Endothelial cell of umbilical vein (primary cell): ENCODE data around the gene RAB4A. TPM values are rescaled to one million over a fixed set of nuclear protein-coding genes. Genes with fewer than 3 reads are reported as not detected.

Source experiments
- BruUV-seq: library from RNA; stranded (reverse); fragments of 400-500 nt; replicated peaks from 2 replicates; lab custom pipeline; 2021; lab: Mats Ljungman, UMichigan
- CTCF ChIA-PET: fragments of 300-600, 350-600 bp; sonication (Branson Sonifier 250); formaldehyde crosslinking; loops from one replicate; lab custom pipeline; 2021; ENCODE audit warnings: antibody characterized with exemption, inconsistent platforms; lab: Charles Lee
- POLR2A ChIA-PET: fragments of 300-600, 350-600 bp; sonication (Branson Sonifier 250); formaldehyde crosslinking; loops from one replicate; lab custom pipeline; 2021; ENCODE audit warnings: antibody characterized with exemption, inconsistent platforms; lab: Charles Lee
- DNase-seq: peaks from one replicate; pipeline ENCODE4 v3.0.0-alpha.2; 2011; ENCODE audit warnings: low read depth, low spot score
- FAIRE-seq: peaks from 2 replicates; lab custom pipeline; 2011; peaks lifted over from hg19 to GRCh38; lab: Jason Lieb, UNC
- H2AFZ ChIP-seq: 2 replicates; pipeline ENCODE4 v1.6.0; 2012; ENCODE audit warnings: low read depth, low read length, control low read depth, inconsistent platforms
- H3K27ac ChIP-seq: 2 replicates; pipeline ENCODE4 v1.5.1; 2011; ENCODE audit warnings: low read depth, mild to moderate bottlenecking, control low read depth, low read length, moderate library complexity; ENCODE audit not compliant: insufficient read depth
- H3K27me3 ChIP-seq, 2 experiments: 2 replicates each; pipeline versions ENCODE4 v1.6.0 to v1.6.1; 2011; ENCODE audit warnings: low read length in 2 of 2, mixed read lengths in 1 of 2; ENCODE audit not compliant: control insufficient read depth in 2 of 2, insufficient read depth in 2 of 2
- H3K36me3 ChIP-seq, 2 experiments: 2 replicates in 1 of 2; 3 replicates in 1 of 2; pipeline ENCODE4 v1.5.1; 2011; ENCODE audit warnings: low read length in 2 of 2, mild to moderate bottlenecking in 1 of 2, moderate library complexity in 1 of 2; ENCODE audit not compliant: control insufficient read depth in 2 of 2, insufficient read depth in 2 of 2; ENCODE audit errors: extremely low read depth in 1 of 2
- H3K4me1 ChIP-seq: 3 replicates; pipeline ENCODE4 v1.5.1; 2011; ENCODE audit warnings: mild to moderate bottlenecking, low read length; ENCODE audit not compliant: control insufficient read depth, insufficient read depth; ENCODE audit errors: extremely low read depth
- H3K4me2 ChIP-seq: 2 replicates; pipeline ENCODE4 v1.6.1; 2011; ENCODE audit warnings: low read length, control low read depth, mixed read lengths; ENCODE audit not compliant: insufficient read depth
- H3K4me3 ChIP-seq, 3 experiments: fragments of 200-600 bp in 1 of 3; sonication (generic), shearing (Covaris generic) in 1 of 3; replicated peaks in 1 of 3; 2 replicates each; pipeline ENCODE4 v1.5.1; 2011 to 2016; ENCODE audit warnings: control low read depth in 3 of 3, low read length in 3 of 3, mild to moderate bottlenecking in 2 of 3, inconsistent platforms in 1 of 3, low read depth in 1 of 3, moderate library complexity in 1 of 3; ENCODE audit not compliant: insufficient read depth in 1 of 3
- H3K79me2 ChIP-seq: 2 replicates; pipeline ENCODE4 v1.6.0; 2012; ENCODE audit warnings: low read length, inconsistent platforms; ENCODE audit not compliant: control insufficient read depth, insufficient read depth
- H3K9ac ChIP-seq: replicated peaks from 2 replicates; pipeline ENCODE3; 2011; ENCODE audit warnings: low read length, control low read depth; ENCODE audit not compliant: insufficient read depth; ENCODE audit errors: extremely low read depth
- H3K9me1 ChIP-seq: replicated peaks from 3 replicates; pipeline ENCODE4 v1.6.0; 2011; ENCODE audit warnings: mild to moderate bottlenecking, low read length; ENCODE audit not compliant: control insufficient read depth, insufficient read depth; ENCODE audit errors: extremely low read depth
- H3K9me3 ChIP-seq: replicated peaks from 2 replicates; pipeline ENCODE4 v1.5.1; 2012; ENCODE audit warnings: low read length, inconsistent platforms; ENCODE audit not compliant: control insufficient read depth, insufficient read depth
- H4K20me1 ChIP-seq: replicated peaks from 2 replicates; pipeline ENCODE3; 2011; ENCODE audit warnings: mild to moderate bottlenecking, low read length; ENCODE audit not compliant: control insufficient read depth, insufficient read depth; ENCODE audit errors: extremely low read depth
- CTCF ChIP-seq, 2 donors: IDR thresholded peaks; 1 replicate in 1 of 2; 2 replicates in 1 of 2; pipeline ENCODE4 v1.5.1; 2011; ENCODE audit warnings: low read length in 2 of 2, mild to moderate bottlenecking in 2 of 2, moderate library complexity in 2 of 2, control low read depth in 1 of 2, inconsistent platforms in 1 of 2, low read depth in 1 of 2; ENCODE audit not compliant: insufficient read depth in 1 of 2; ENCODE audit errors: extremely low read depth in 1 of 2
- EZH2 ChIP-seq: IDR thresholded peaks from 2 replicates; pipeline ENCODE4 v1.6.1; 2012; ENCODE audit warnings: borderline replicate concordance, low read depth, mild to moderate bottlenecking, moderate library complexity, low read length, inconsistent platforms; ENCODE audit not compliant: severe bottlenecking
- FOS ChIP-seq: IDR thresholded peaks from 2 replicates; pipeline ENCODE4 v1.6.1; 2011; ENCODE audit warnings: mild to moderate bottlenecking, low read length, moderate library complexity, borderline replicate concordance; ENCODE audit not compliant: insufficient read depth
- GATA2 ChIP-seq: IDR thresholded peaks from 2 replicates; pipeline ENCODE4 v1.7.0; 2011; ENCODE audit warnings: low read depth, mild to moderate bottlenecking, moderate library complexity, mixed read lengths, low read length; ENCODE audit not compliant: insufficient read length, insufficient read depth
- JUN ChIP-seq: IDR thresholded peaks from 2 replicates; pipeline ENCODE4 v1.6.1; 2011; ENCODE audit warnings: borderline replicate concordance, low read depth; ENCODE audit not compliant: insufficient read length, insufficient read depth
- MAX ChIP-seq: IDR thresholded peaks from 2 replicates; pipeline ENCODE4 v1.6.1; 2011; ENCODE audit not compliant: insufficient read depth, insufficient read length
- MYC ChIP-seq: IDR thresholded peaks from one replicate; pipeline ENCODE4 v1.6.1; 2011; ENCODE audit warnings: mild to moderate bottlenecking, low read depth, low read length
- POLR2A ChIP-seq: IDR thresholded peaks from 2 replicates; pipeline ENCODE4 v1.6.1; 2012; ENCODE audit warnings: low read depth, mild to moderate bottlenecking, control low read depth, low read length
- POLR2AphosphoS5 ChIP-seq: IDR thresholded peaks from 2 replicates; pipeline ENCODE4 v1.6.1; 2012; ENCODE audit warnings: low read depth, mild to moderate bottlenecking, control low read depth, low read length, moderate library complexity; ENCODE audit not compliant: insufficient read depth
- dilution Hi-C: fragments of 300-500 bp; cut with MboI; formaldehyde crosslinking; loops from one replicate; pipeline ENCODE4 v1.15.0; 2019; ENCODE audit warnings: low sequenced_read_pairs; ENCODE audit not compliant: extremely low pct_ligation_motif_present
- intact Hi-C: fragments of 100-400 bp; cut with micrococcal nuclease; formaldehyde crosslinking; loops from one replicate; pipeline ENCODE4 v1.10.0; 2022
- polyA plus RNA-seq, 4 experiments: library from polyadenylated mRNA; depleted of rRNA in 3 of 4; stranded (reverse) in 3 of 4; unstranded in 1 of 4; fragments of >200 nt; gene quantifications; 2 replicates each; pipeline versions ENCODE4 v1.2.1 to v1.2.3, GENCODE V29; 2011 to 2012; ENCODE audit warnings: missing spikeins in 1 of 4
- total RNA-seq: library from RNA; stranded (reverse); gene quantifications from 2 replicates; pipeline ENCODE4 v1.2.3, GENCODE V29; 2021

RAB4A gene
- total and polyA plus RNA-seq, 2 donors (not counting 3 experiments of a cell fraction or from before 2014, with no cell fraction given) = 14.8 to 52.9 TPM

GRCh38 chr1:229231754-229232119 lies 39.2 kb upstream of the RAB4A start:
- H3K27me3 ChIP-seq = peaks cover 8 to 14% of the 10 kb centered on the region in 2 experiments
- H3K36me3 ChIP-seq = no peaks in the 10 kb centered on the region
- H4K20me1 ChIP-seq = no peaks in the 10 kb centered on the region
- H3K9me3 ChIP-seq = no peaks in the 10 kb centered on the region
- H3K9ac ChIP-seq = no peak overlapping the region
- dilution Hi-C loops (no loop called here), intact Hi-C loops (no loop called here)
- BruUV-seq = no TSS peak
- H3K4me1 ChIP-seq = peaks cover 3% of the 10 kb centered on the region
- DNase-seq = no peak
- no peak overlapping the region for H3K4me3 ChIP-seq
- no peak overlapping the region for H2AFZ ChIP-seq
- H3K4me2 ChIP-seq = no peak overlapping the region
- ChIA-PET POLR2A (no interaction called here), CTCF (interaction anchor here (6.1 kb wide), 1 partner anchor 566 kb away, joined by 123 read pairs; no protein-coding TSS in a partner anchor)
- no peak for FAIRE-seq
- H3K79me2 ChIP-seq = no peaks in the 10 kb centered on the region
- TF ChIP-seq CTCF (IDR thresholded peaks at IDR 0.05; ENCODE audit: extremely low read depth in 1 of 2, insufficient read depth in 1 of 2, low read depth in 1 of 2, low read length in 2 of 2) (no peak), POLR2AphosphoS5 (no peak), GATA2 (no peak), MYC (no peak), FOS (no peak), POLR2A (no peak), EZH2 (no peak), JUN (no peak), MAX (no peak)
- no peak overlapping the region for H3K27ac ChIP-seq
- no peaks in the 10 kb centered on the region for H3K9me1 ChIP-seq
